ENCODE data around the gene MORN5.

- TF ChIP-seq POLR2A (IDR thresholded peaks at IDR 0.05) (no peak), CTCF (IDR thresholded peaks at IDR 0.05) (no peak)
These were observed 47.4 kb downstream of the MORN5 start for GRCh38 chr9:122207096-122207495.

All from body of pancreas (tissue), 4 donors.